Measurements from ENCODE around the gene TACC2.

The TACC2 gene

GRCh38 chr10:122173337-122173736, 184.4 kb downstream of the TACC2 start:
- TF ChIP-seq ZNF70 (CRISPR knock-in tag; IDR thresholded peaks at IDR 0.05): no peak
- TF ChIP-seq PPARA (CRISPR knock-in tag; IDR thresholded peaks at IDR 0.05; ENCODE audit: borderline replicate concordance): no peak
- no peak for TF ChIP-seq ZNF8 (CRISPR knock-in tag; IDR thresholded peaks at IDR 0.05)

DNA sequence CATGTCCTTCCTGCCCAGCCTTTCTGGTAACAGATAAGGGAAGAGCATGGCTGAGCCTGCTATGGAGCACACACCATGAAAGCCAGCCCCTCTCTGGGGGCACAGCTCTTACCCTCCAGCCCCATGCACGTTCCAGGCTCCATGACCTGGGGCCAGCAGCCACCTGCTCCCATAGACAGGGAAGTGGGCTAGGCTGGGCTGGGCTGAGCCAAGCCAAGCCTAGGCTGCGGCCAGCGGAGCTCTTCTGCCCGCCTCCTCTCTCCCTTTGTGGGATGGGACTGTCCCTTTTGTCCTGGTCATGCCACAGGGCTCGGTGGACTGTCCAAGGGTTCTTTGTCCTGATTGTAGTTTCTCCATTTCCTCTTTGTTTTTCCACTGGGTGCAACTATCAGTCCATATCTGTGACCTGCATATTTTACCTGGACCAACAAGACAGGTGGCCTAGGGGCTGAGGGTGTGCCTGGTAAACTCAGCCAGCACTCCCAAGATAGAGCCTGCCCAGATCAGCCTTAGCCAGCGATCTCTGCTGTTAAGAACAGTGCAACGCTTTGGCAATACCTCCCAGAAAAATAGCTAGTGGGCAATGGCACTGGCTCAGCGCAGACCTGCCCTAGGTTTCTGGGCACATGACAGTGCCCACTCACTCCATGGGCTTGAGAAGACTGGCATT, 184.9 kb downstream of the TACC2 start:
- ATAC-seq: no peak

More at GRCh38 chr10:122173337-122173736, 184.4 kb downstream of the TACC2 start:
- no peak for ATAC-seq

More for the DNA sequence above, 184.9 kb downstream of the TACC2 start:
- TF ChIP-seq, protein P1, sequence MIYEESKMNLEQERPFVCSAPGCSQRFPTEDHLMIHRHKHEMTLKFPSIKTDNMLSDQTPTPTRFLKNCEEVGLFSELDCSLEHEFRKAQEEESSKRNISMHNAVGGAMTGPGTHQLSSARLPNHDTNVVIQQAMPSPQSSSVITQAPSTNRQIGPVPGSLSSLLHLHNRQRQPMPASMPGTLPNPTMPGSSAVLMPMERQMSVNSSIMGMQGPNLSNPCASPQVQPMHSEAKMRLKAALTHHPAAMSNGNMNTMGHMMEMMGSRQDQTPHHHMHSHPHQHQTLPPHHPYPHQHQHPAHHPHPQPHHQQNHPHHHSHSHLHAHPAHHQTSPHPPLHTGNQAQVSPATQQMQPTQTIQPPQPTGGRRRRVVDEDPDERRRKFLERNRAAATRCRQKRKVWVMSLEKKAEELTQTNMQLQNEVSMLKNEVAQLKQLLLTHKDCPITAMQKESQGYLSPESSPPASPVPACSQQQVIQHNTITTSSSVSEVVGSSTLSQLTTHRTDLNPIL (CRISPR knock-in tag; IDR thresholded peaks at IDR 0.05; ENCODE audit: low read depth): no peak
- TF ChIP-seq ARNTL (CRISPR knock-in tag; IDR thresholded peaks at IDR 0.05; ENCODE audit: borderline replicate concordance, low read depth) (no peak), OSR1 (CRISPR knock-in tag; IDR thresholded peaks at IDR 0.05) (no peak), TSHZ2 (CRISPR knock-in tag; IDR thresholded peaks at IDR 0.05) (no peak), ZNF8 (CRISPR knock-in tag; IDR thresholded peaks at IDR 0.05) (no peak), ESRRG (CRISPR knock-in tag; IDR thresholded peaks at IDR 0.05) (no peak), ZFP30 (CRISPR knock-in tag; IDR thresholded peaks at IDR 0.05) (no peak), ZNF70 (CRISPR knock-in tag; IDR thresholded peaks at IDR 0.05) (no peak), TOX (CRISPR knock-in tag; IDR thresholded peaks at IDR 0.05; ENCODE audit: borderline replicate concordance) (no peak), BACH2 (CRISPR knock-in tag; IDR thresholded peaks at IDR 0.05; ENCODE audit: borderline replicate concordance) (no peak), GLIS3 (CRISPR knock-in tag; IDR thresholded peaks at IDR 0.05) (no peak), RARB (CRISPR knock-in tag; IDR thresholded peaks at IDR 0.05) (no peak), POU6F1 (CRISPR knock-in tag; IDR thresholded peaks at IDR 0.05; ENCODE audit: borderline replicate concordance, low read depth) (no peak), CSRNP3 (CRISPR knock-in tag; IDR thresholded peaks at IDR 0.05) (no peak), ZNF565 (CRISPR knock-in tag; conservative IDR thresholded peaks at IDR 0.05; ENCODE audit: low read depth) (no peak), ZFP3 (CRISPR knock-in tag; IDR thresholded peaks at IDR 0.05) (no peak), ZC3H10 (CRISPR knock-in tag; IDR thresholded peaks at IDR 0.05) (no peak), CSDC2 (CRISPR knock-in tag; IDR thresholded peaks at IDR 0.05) (no peak), PPARA (CRISPR knock-in tag; IDR thresholded peaks at IDR 0.05; ENCODE audit: borderline replicate concordance) (no peak)

All from SK-N-SH treated with all-trans-retinoic acid at 6 μM for 48 hours (cell line).